H1 (cell line): Measurements from ENCODE around the gene PDE1C. TPM values are rescaled to one million over a fixed set of nuclear protein-coding genes. Genes with fewer than 3 reads are reported as not detected.

Experiments used
- CTCF ChIA-PET: fragments of 300-600 bp; sonication (Branson Sonifier 250); formaldehyde crosslinking; loops from one replicate; lab custom pipeline; 2021; ENCODE audit not compliant: partially characterized antibody; lab: Charles Lee
- POLR2A ChIA-PET: fragments of 300-600 bp; sonication (Branson Sonifier 250); formaldehyde crosslinking; loops from one replicate; lab custom pipeline; 2021; ENCODE audit warnings: inconsistent platforms; ENCODE audit not compliant: partially characterized antibody; lab: Charles Lee
- DNase-seq, 2 experiments: peaks; one replicate each; pipeline versions ENCODE4 v3.0.0 to v3.0.0-alpha.2; 2010 to 2022; ENCODE audit warnings: low spot score in 2 of 2, low read depth in 1 of 2, mixed read lengths in 1 of 2
- FAIRE-seq: peaks from 2 replicates; lab custom pipeline; 2011; peaks lifted over from hg19 to GRCh38; lab: Jason Lieb, UNC
- H2AFZ ChIP-seq: 2 replicates; pipeline ENCODE4 v1.8.1; 2012; ENCODE audit warnings: low read length, inconsistent platforms
- H2AK5ac ChIP-seq: 2 replicates; pipeline ENCODE4 v1.6.1; 2013; ENCODE audit warnings: low read depth, low read length
- H2BK120ac ChIP-seq: replicated peaks from 2 replicates; pipeline ENCODE3; 2013; ENCODE audit warnings: low read depth, low read length, inconsistent platforms
- H2BK12ac ChIP-seq: 2 replicates; pipeline ENCODE4 v1.6.1; 2013; ENCODE audit warnings: low read depth, low read length
- H2BK15ac ChIP-seq: 2 replicates; pipeline ENCODE4 v1.6.1; 2013; ENCODE audit warnings: low read length
- H2BK20ac ChIP-seq: 2 replicates; pipeline ENCODE4 v1.6.1; 2013; ENCODE audit warnings: low read length
- H2BK5ac ChIP-seq: 2 replicates; pipeline ENCODE4 v1.6.1; 2013; ENCODE audit warnings: low read depth, low read length
- H3K14ac ChIP-seq: 2 replicates; pipeline ENCODE4 v1.6.1; 2013; ENCODE audit warnings: inconsistent platforms; ENCODE audit not compliant: insufficient read length
- H3K18ac ChIP-seq: 2 replicates; pipeline ENCODE4 v1.6.1; 2013; ENCODE audit warnings: low read length; ENCODE audit errors: extremely low read depth
- H3K23ac ChIP-seq: 2 replicates; pipeline ENCODE4 v1.6.1; 2013; ENCODE audit warnings: inconsistent platforms; ENCODE audit not compliant: insufficient read length
- H3K23me2 ChIP-seq: 2 replicates; pipeline ENCODE4 v1.6.1; 2013; ENCODE audit warnings: low read depth, low read length
- H3K27ac ChIP-seq: 2 replicates; pipeline ENCODE4 v1.6.1; 2011; ENCODE audit warnings: low read depth, low read length, inconsistent platforms
- H3K27me3 ChIP-seq, 4 experiments: replicated peaks in 1 of 4; 1 replicate in 1 of 4; 2 replicates in 3 of 4; pipeline versions ENCODE4 v1.6.1 to v1.8.1; 2011 to 2013; ENCODE audit warnings: low read length in 3 of 4, mild to moderate bottlenecking in 3 of 4, inconsistent platforms in 2 of 4, mixed read lengths in 2 of 4, moderate library complexity in 1 of 4; ENCODE audit not compliant: control insufficient read depth in 3 of 4, insufficient read depth in 3 of 4; ENCODE audit errors: extremely low read depth in 1 of 4
- H3K36me3 ChIP-seq, 4 experiments: 2 replicates each; pipeline versions ENCODE4 v1.6.1 to v1.8.1; 2011 to 2013; ENCODE audit warnings: mild to moderate bottlenecking in 4 of 4, low read length in 3 of 4, moderate library complexity in 2 of 4, control low read depth in 1 of 4, inconsistent platforms in 1 of 4; ENCODE audit not compliant: insufficient read depth in 4 of 4, control insufficient read depth in 2 of 4
- H3K4ac ChIP-seq: replicated peaks from 2 replicates; pipeline ENCODE3; 2013; ENCODE audit warnings: low read length, low read depth, mixed read lengths, inconsistent platforms; ENCODE audit not compliant: insufficient read length
- H3K4me1 ChIP-seq, 4 experiments: replicated peaks in 1 of 4; 1 replicate in 1 of 4; 2 replicates in 3 of 4; pipeline versions ENCODE4 v1.6.1 to v1.8.1; 2011 to 2013; ENCODE audit warnings: low read length in 3 of 4, inconsistent platforms in 2 of 4, mixed read lengths in 1 of 4; ENCODE audit not compliant: insufficient read depth in 4 of 4, control insufficient read depth in 3 of 4
- H3K4me2 ChIP-seq, 2 experiments: 2 replicates each; pipeline versions ENCODE4 v1.6.1 to v1.8.1; 2011 to 2013; ENCODE audit warnings: low read depth in 2 of 2, low read length in 2 of 2, control low read depth in 1 of 2, inconsistent platforms in 1 of 2, mild to moderate bottlenecking in 1 of 2; ENCODE audit not compliant: insufficient read depth in 1 of 2
- H3K4me3 ChIP-seq, 4 experiments: fragments of 200-600, 300-600 bp in 1 of 4; sonication (generic), shearing (Covaris generic), sonication (Bioruptor Twin) in 1 of 4; 2 replicates each; pipeline versions ENCODE4 v1.5.1 to v1.8.1; 2011 to 2016; ENCODE audit warnings: low read length in 4 of 4, low read depth in 3 of 4, control low read depth in 2 of 4, inconsistent platforms in 2 of 4, mild to moderate bottlenecking in 2 of 4, mixed read lengths in 1 of 4, moderate library complexity in 1 of 4; ENCODE audit not compliant: insufficient read depth in 2 of 4; ENCODE audit errors: extremely low read depth in 1 of 4
- H3K56ac ChIP-seq: replicated peaks from 2 replicates; pipeline ENCODE3; 2013; ENCODE audit warnings: low read depth, mild to moderate bottlenecking, mixed read lengths, low read length, inconsistent platforms; ENCODE audit not compliant: insufficient read length
- H3K79me1 ChIP-seq: 2 replicates; pipeline ENCODE4 v1.6.1; 2013; ENCODE audit warnings: low read depth, low read length, control low read depth
- H3K79me2 ChIP-seq, 2 experiments: 2 replicates each; pipeline versions ENCODE4 v1.6.1 to v1.8.1; 2012 to 2013; ENCODE audit warnings: low read length in 2 of 2, mild to moderate bottlenecking in 2 of 2, inconsistent platforms in 1 of 2; ENCODE audit not compliant: insufficient read depth in 2 of 2, control insufficient read depth in 1 of 2
- H3K9ac ChIP-seq, 4 experiments: replicated peaks in 1 of 4; 1 replicate in 1 of 4; 2 replicates in 3 of 4; pipeline versions ENCODE4 v1.6.1 to v1.8.1; 2011 to 2013; ENCODE audit warnings: low read depth in 3 of 4, low read length in 3 of 4, control low read depth in 2 of 4, mild to moderate bottlenecking in 2 of 4, moderate library complexity in 2 of 4, inconsistent platforms in 1 of 4; ENCODE audit errors: extremely low read depth in 1 of 4
- H3K9me3 ChIP-seq, 2 experiments: 2 replicates each; pipeline versions ENCODE4 v1.6.1 to v1.8.1; 2012 to 2013; ENCODE audit warnings: mild to moderate bottlenecking in 2 of 2, moderate library complexity in 2 of 2, control low read depth in 1 of 2, inconsistent platforms in 1 of 2, low read depth in 1 of 2, low read length in 1 of 2, mixed read lengths in 1 of 2; ENCODE audit not compliant: insufficient read depth in 2 of 2
- H4K20me1 ChIP-seq, 2 experiments: replicated peaks in 1 of 2; 2 replicates each; pipeline versions ENCODE3 to v1.8.1; 2011 to 2013; ENCODE audit warnings: inconsistent platforms in 2 of 2, low read length in 2 of 2, mild to moderate bottlenecking in 1 of 2; ENCODE audit not compliant: insufficient read depth in 2 of 2, control insufficient read depth in 1 of 2
- H4K5ac ChIP-seq: 2 replicates; pipeline ENCODE4 v1.6.1; 2013; ENCODE audit warnings: low read length, low read depth, mixed read lengths, inconsistent platforms; ENCODE audit not compliant: insufficient read length
- H4K8ac ChIP-seq: 2 replicates; pipeline ENCODE4 v1.8.0; 2013; ENCODE audit warnings: mild to moderate bottlenecking, moderate library complexity, low read length, inconsistent platforms; ENCODE audit not compliant: insufficient read depth; ENCODE audit errors: extremely low read depth
- H4K91ac ChIP-seq: replicated peaks from 2 replicates; pipeline ENCODE3; 2013; ENCODE audit warnings: low read length, mixed read lengths, inconsistent platforms; ENCODE audit not compliant: insufficient read length
- BCL11A ChIP-seq, 2 experiments: IDR thresholded peaks; one replicate each; pipeline ENCODE4 v1.6.1; 2011; ENCODE audit warnings: low read depth in 2 of 2, low read length in 2 of 2, mild to moderate bottlenecking in 2 of 2
- CHD1 ChIP-seq: IDR thresholded peaks from 2 replicates; pipeline ENCODE4 v1.6.1; 2012; ENCODE audit warnings: low read depth, low read length, improper control_type of control experiment
- EGR1 ChIP-seq: IDR thresholded peaks from 2 replicates; pipeline ENCODE4 v1.6.1; 2011; ENCODE audit warnings: low read depth, low read length, borderline replicate concordance
- EZH2 ChIP-seq: fragments of 200-600 bp; sonication (generic); IDR thresholded peaks from 2 replicates; pipeline ENCODE4 v1.7.1; 2012; ENCODE audit warnings: low read depth, mild to moderate bottlenecking, moderate library complexity, low read length, inconsistent platforms; ENCODE audit not compliant: severe bottlenecking
- KDM5A ChIP-seq: fragments of 200-600 bp; IDR thresholded peaks from 2 replicates; pipeline ENCODE4 v1.7.1; 2012; ENCODE audit warnings: mild to moderate bottlenecking, low read length, inconsistent platforms, mixed read lengths
- SP1 ChIP-seq: IDR thresholded peaks from 2 replicates; pipeline ENCODE4 v1.6.1; 2011; ENCODE audit warnings: low read depth, low read length
- TAF7 ChIP-seq: optimal IDR thresholded peaks from 2 replicates; pipeline ENCODE3; 2011; ENCODE audit warnings: low read depth, mild to moderate bottlenecking, inconsistent platforms, low read length, moderate library complexity, borderline replicate concordance
- ZNF274 ChIP-seq: IDR thresholded peaks from 2 replicates; pipeline ENCODE4 v1.7.0; 2012; ENCODE audit warnings: low read length, borderline replicate concordance; ENCODE audit errors: extremely low read depth
- WGBS, 2 experiments: shearing (Covaris generic) in 1 of 2; methylation state at CpG; one replicate each; pipeline versions ENCODE4 v1.1.6 to v1.1.7; 2013 to 2015; ENCODE audit warnings: low lambda C conversion rate in 2 of 2, mixed read lengths in 2 of 2, inconsistent platforms in 1 of 2, low coverage in 1 of 2, missing lambda C conversion rate in 1 of 2; ENCODE audit not compliant: insufficient replicate concordance in 2 of 2, insufficient coverage in 1 of 2, insufficient read length in 1 of 2; ENCODE audit errors: extremely low coverage in 1 of 2, missing lambda C conversion rate in 1 of 2; 5-methylcytosine and 5-hydroxymethylcytosine counted together
- polyA plus RNA-seq, 7 experiments: library from polyadenylated mRNA; depleted of rRNA in 3 of 7; stranded (reverse) in 5 of 7; unstranded in 2 of 7; fragments of >200 nt in 5 of 7; fragments of 200-250 nt in 2 of 7; gene quantifications; 1 replicate in 5 of 7; 2 replicates in 1 of 7; 4 replicates in 1 of 7; pipeline versions ENCODE4 v1.2.1 to v1.2.3, GENCODE V29; 2011 to 2013; ENCODE audit warnings: missing spikeins in 2 of 7, mixed read lengths in 2 of 7
- total RNA-seq: library from RNA; stranded (reverse); fragmentation: NEBNext Ultra II Directional; extraction: Animal tissue kit (Norgen Biotek cat#: 25700); gene quantifications from 2 replicates; pipeline ENCODE4 v1.2.1, GENCODE V29; 2021
- TF ChIP-seq, protein P1 (sequence below): IDR thresholded peaks from 2 replicates; pipeline ENCODE4 v1.6.1; 2012; ENCODE audit warnings: inconsistent platforms
- TF ChIP-seq, protein P2 (sequence below): IDR thresholded peaks from 2 replicates; pipeline ENCODE4 v1.6.1; 2011; ENCODE audit warnings: low read length, improper control_type of control experiment

PDE1C gene
- total and polyA plus RNA-seq, 2 of the 8 experiments (the other 6 are each of a cell fraction or from before 2014, with no cell fraction given), result 0.11 to 1.1 TPM

DNA sequence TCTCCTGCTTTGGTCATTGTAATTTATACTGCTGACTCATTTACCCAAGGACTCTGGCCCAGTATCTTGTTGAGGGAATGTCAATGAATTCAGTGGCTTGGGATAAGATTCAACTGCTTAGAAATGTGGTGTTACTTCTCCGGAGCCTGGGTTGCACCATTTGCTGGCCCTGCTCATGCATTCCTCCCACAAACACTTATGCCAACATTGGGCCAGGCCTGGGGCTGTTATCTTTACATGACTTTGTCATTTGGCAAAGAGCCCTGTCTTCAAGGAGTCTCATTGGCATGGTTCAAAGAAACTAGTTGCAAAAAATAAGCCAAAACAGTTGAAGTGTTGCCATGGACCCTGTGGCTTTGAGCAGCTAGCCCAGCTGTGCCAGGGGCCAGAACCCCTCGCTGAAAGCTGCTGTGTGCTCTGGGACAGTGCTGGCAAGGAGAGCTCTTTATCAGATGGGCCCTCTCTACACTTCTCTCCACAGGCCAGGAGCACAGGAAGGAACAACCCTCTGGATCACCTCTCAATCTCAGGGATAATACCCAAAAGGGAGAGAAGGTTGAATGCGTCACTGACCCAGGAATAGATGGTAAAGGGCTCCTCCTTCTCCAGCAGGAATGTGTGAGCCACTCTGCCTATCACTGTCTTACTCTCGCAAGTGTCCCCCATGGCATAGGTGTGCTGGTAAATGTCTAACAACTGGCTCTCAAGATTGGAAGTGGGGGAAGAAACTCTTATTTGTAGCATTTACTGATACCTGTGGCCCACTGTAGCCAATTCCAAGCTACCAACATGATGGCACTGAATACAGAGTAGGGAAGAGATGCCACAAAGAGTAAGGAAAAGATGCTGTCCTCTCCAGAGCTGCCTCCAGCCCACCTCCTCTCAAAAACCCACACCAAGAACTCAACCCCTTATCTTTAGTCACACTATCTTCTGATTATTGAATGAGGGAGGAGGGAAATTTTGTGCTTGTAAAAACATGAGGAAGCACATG lies 23.5 kb upstream of the PDE1C start:
- Histone ChIP-seq H3K27me3 (no peaks in the 10 kb centered on the region), H3K36me3 (no peaks in the 10 kb centered on the region), H3K4me2 (no peak overlapping the region), H3K56ac (no peak overlapping the region), H3K4me1 (no peaks in the 10 kb centered on the region), H3K9me3 (no peaks in the 10 kb centered on the region), H3K14ac (no peak overlapping the region), H3K27ac (no peak overlapping the region), H3K23ac (no peak overlapping the region), H2AK5ac (no peak overlapping the region), H3K79me1 (no peaks in the 10 kb centered on the region), H3K4ac (no peak overlapping the region), H3K9ac (no peak overlapping the region), H4K20me1 (no peaks in the 10 kb centered on the region), H3K23me2 (no peaks in the 10 kb centered on the region), H3K4me3 (no peak overlapping the region), H2AFZ (no peak overlapping the region), H4K91ac (no peak overlapping the region), H3K79me2 (no peaks in the 10 kb centered on the region), H4K5ac (no peak overlapping the region), H2BK12ac (no peak overlapping the region), H2BK20ac (no peak overlapping the region), H4K8ac (no peak overlapping the region), H2BK15ac (no peak overlapping the region), H3K18ac (no peak overlapping the region), H2BK5ac (no peak overlapping the region), H2BK120ac (no peak overlapping the region)
- ChIA-PET POLR2A (no interaction called here), CTCF (interaction anchor here (1.0 kb wide), 2 partner anchors 12 to 356 kb away, joined by 4 read pairs; no protein-coding TSS in a partner anchor)
- 85% methylated on average over 4 of the region's 4 CpGs; no CpG with 5 or more reads in 1 of the 2 experiments for whole genome bisulfite sequencing, 2 experiments
- DNase-seq, result no peak
- FAIRE-seq, result no peak
- TF ChIP-seq BCL11A (IDR thresholded peaks at IDR 0.05; ENCODE audit: low read depth in 2 of 2, low read length in 2 of 2) (no peak), EGR1 (no peak), KDM5A (no peak), EZH2 (no peak), CHD1 (no peak), ZNF274 (no peak), SP1 (no peak), TAF7 (no peak)
- TF ChIP-seq, protein P1, sequence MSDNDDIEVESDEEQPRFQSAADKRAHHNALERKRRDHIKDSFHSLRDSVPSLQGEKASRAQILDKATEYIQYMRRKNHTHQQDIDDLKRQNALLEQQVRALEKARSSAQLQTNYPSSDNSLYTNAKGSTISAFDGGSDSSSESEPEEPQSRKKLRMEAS, result no peak
- TF ChIP-seq, protein P2, sequence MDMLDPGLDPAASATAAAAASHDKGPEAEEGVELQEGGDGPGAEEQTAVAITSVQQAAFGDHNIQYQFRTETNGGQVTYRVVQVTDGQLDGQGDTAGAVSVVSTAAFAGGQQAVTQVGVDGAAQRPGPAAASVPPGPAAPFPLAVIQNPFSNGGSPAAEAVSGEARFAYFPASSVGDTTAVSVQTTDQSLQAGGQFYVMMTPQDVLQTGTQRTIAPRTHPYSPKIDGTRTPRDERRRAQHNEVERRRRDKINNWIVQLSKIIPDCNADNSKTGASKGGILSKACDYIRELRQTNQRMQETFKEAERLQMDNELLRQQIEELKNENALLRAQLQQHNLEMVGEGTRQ, result no peak
